Fibroblast of villous mesenchyme (primary cell): Measurements from ENCODE around the gene GID8. TPM values are rescaled to one million over a fixed set of nuclear protein-coding genes. Genes with fewer than 3 reads are reported as not detected.

Source experiments
- DNase-seq: peaks from one replicate; pipeline ENCODE4 v3.0.0-alpha.2; 2010; ENCODE audit warnings: low read depth
- H3K4me3 ChIP-seq: 2 replicates; pipeline ENCODE4 v1.5.1; 2011; ENCODE audit warnings: low read depth, mild to moderate bottlenecking, low read length
- CTCF ChIP-seq: IDR thresholded peaks from 2 replicates; pipeline ENCODE4 v1.5.1; 2012; ENCODE audit warnings: low read depth, mild to moderate bottlenecking, low read length; ENCODE audit not compliant: insufficient read depth
- total RNA-seq: library from RNA; depleted of rRNA; stranded (reverse); fragments of >200 nt; gene quantifications from 2 replicates; pipeline ENCODE4 v1.2.3, GENCODE V29; 2012

Gene GID8
- total RNA-seq, 1 donor: 34.5 TPM

GRCh38 chr20:62922451-62922921 lies 15.5 kb upstream of the GID8 start:
- no peak for DNase-seq

GRCh38 chr20:62923059-62923668 lies 14.8 kb upstream of the GID8 start:
- peak; percentile 88 for DNase-seq
- peak overlapping the region; percentile 18 for H3K4me3 ChIP-seq

More at GRCh38 chr20:62922451-62922921, 15.5 kb upstream of the GID8 start:
- TF ChIP-seq CTCF: no peak
- no peak overlapping the region for H3K4me3 ChIP-seq

- no peak for DNase-seq
- no peak for TF ChIP-seq CTCF
- peak overlapping the region; percentile 96 for H3K4me3 ChIP-seq
Measured at GRCh38 chr20:62923669-62924441, 14.1 kb upstream of the GID8 start.

- TF ChIP-seq CTCF: no peak
- DNase-seq: peak; percentile 65
- peak overlapping the region; percentile 96 for H3K4me3 ChIP-seq
Measured at GRCh38 chr20:62924442-62925075, 13.4 kb upstream of the GID8 start.

- TF ChIP-seq CTCF: no peak
Measured at GRCh38 chr20:62925076-62925419, 12.9 kb upstream of the GID8 start.

GRCh38 chr20:62925420-62926228 lies 12.3 kb upstream of the GID8 start:
- H3K4me3 ChIP-seq: peak overlapping the region; percentile 96
- peak; percentile 46 for DNase-seq
- no peak for TF ChIP-seq CTCF

More at GRCh38 chr20:62925076-62925419, 12.9 kb upstream of the GID8 start:
- DNase-seq: no peak
- peak overlapping the region; percentile 96 for H3K4me3 ChIP-seq
